MM.1S (cell line): Measurements from ENCODE around the gene POFUT1.

ENCODE experiments used
- DNase-seq: peaks from one replicate; pipeline ENCODE4 v3.0.0-alpha.2; 2015
- H2AFZ ChIP-seq: fragments of 300-600 bp; sonication (generic); 2 replicates; pipeline ENCODE4 v1.6.0; 2016; ENCODE audit warnings: antibody characterized with exemption, low read length
- H3F3A ChIP-seq: fragments of 300-600 bp; sonication (generic); 2 replicates; pipeline ENCODE4 v1.6.1; 2016; ENCODE audit warnings: mild to moderate bottlenecking, antibody characterized with exemption, low read length, moderate library complexity, mixed read lengths; ENCODE audit not compliant: insufficient read depth
- H3K27ac ChIP-seq: fragments of 300-600 bp; sonication (generic); 2 replicates; pipeline ENCODE4 v1.5.1; 2016; ENCODE audit warnings: mild to moderate bottlenecking, low read length
- H3K27me3 ChIP-seq: fragments of 300-600 bp; sonication (generic); replicated peaks from 2 replicates; pipeline ENCODE4 v1.6.0; 2016; ENCODE audit warnings: low read length; ENCODE audit not compliant: insufficient read depth
- H3K36me3 ChIP-seq: fragments of 300-600 bp; sonication (generic); replicated peaks from 2 replicates; pipeline ENCODE4 v1.6.1; 2016; ENCODE audit warnings: mild to moderate bottlenecking, low read length, mixed read lengths; ENCODE audit not compliant: insufficient read depth
- H3K4me1 ChIP-seq: fragments of 300-600 bp; sonication (generic); 2 replicates; pipeline ENCODE4 v1.6.1; 2016; ENCODE audit warnings: low read length, mixed read lengths
- H3K4me2 ChIP-seq: fragments of 300-600 bp; sonication (generic); 2 replicates; pipeline ENCODE4 v1.6.0; 2016; ENCODE audit warnings: low read depth, low read length
- H3K4me3 ChIP-seq: fragments of 300-600 bp; sonication (generic); 2 replicates; pipeline ENCODE4 v1.5.1; 2016; ENCODE audit warnings: low read length, mixed read lengths
- H3K79me2 ChIP-seq: fragments of 300-600 bp; sonication (generic); 2 replicates; pipeline ENCODE4 v1.6.1; 2016; ENCODE audit warnings: mixed run types, low read length, mixed read lengths
- H3K9ac ChIP-seq: fragments of 300-600 bp; sonication (generic); 2 replicates; pipeline ENCODE4 v1.6.1; 2016; ENCODE audit warnings: low read length, mixed read lengths
- H3K9me2 ChIP-seq: fragments of 300-600 bp; sonication (generic); replicated peaks from 2 replicates; pipeline ENCODE4 v1.6.1; 2016; ENCODE audit warnings: mild to moderate bottlenecking, low read length, mixed read lengths; ENCODE audit not compliant: insufficient read depth
- H3K9me3 ChIP-seq: fragments of 300-600 bp; sonication (generic); replicated peaks from 2 replicates; pipeline ENCODE4 v1.6.1; 2016; ENCODE audit warnings: mild to moderate bottlenecking, low read length, mixed read lengths; ENCODE audit not compliant: insufficient read depth
- H4K20me1 ChIP-seq: fragments of 300-600 bp; sonication (generic); 2 replicates; pipeline ENCODE4 v1.6.1; 2016; ENCODE audit warnings: mild to moderate bottlenecking, low read length, moderate library complexity, mixed read lengths; ENCODE audit not compliant: insufficient read depth
- EZH2 ChIP-seq: fragments of 300-600 bp; sonication (generic); optimal IDR thresholded peaks from 2 replicates; pipeline ENCODE3; 2017; ENCODE audit warnings: low read depth, mild to moderate bottlenecking, antibody characterized with exemption, low read length, mixed read lengths
- EZH2phosphoT487 ChIP-seq: fragments of 300-600 bp; sonication (generic); IDR thresholded peaks from 2 replicates; pipeline ENCODE4 v1.6.1; 2018; ENCODE audit warnings: antibody characterized with exemption, low read length
- TF ChIP-seq, protein P1 (sequence below): fragments of 300-600 bp; sonication (generic); IDR thresholded peaks from 2 replicates; pipeline ENCODE4 v1.5.1; 2016; ENCODE audit warnings: antibody characterized with exemption, low read length, mixed read lengths

The POFUT1 gene

DNA sequence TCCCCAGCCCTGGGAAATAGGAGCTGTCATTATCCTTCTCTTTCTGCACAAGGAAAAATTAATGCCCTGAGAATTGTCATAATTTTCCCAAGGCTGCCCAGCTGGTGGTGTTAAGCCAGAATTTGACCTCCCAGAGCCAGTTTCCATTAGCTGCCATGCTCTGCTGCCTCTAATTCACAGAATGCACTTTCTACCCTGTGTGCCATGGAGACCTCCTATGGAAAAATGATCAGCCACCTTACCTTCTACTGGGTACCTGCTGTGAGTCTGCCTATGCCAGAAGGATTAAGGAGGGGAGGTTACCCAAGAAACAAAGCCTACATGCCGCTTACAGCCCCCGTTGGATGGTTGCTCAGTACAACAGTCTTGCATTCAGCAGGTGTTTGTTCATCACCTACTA is 29.1 kb downstream of the POFUT1 start:
- Histone ChIP-seq H3K4me3 (no peak overlapping the region), H3F3A (peaks cover 8% of the 10 kb centered on the region; the same call in 1 of the 2 replicates), H2AFZ (no peak overlapping the region), H3K27me3 (no peaks in the 10 kb centered on the region), H3K9me3 (no peaks in the 10 kb centered on the region), H3K9ac (no peak overlapping the region), H4K20me1 (no peaks in the 10 kb centered on the region), H3K27ac (no peak overlapping the region), H3K4me2 (no peak overlapping the region), H3K4me1 (peaks cover 9% of the 10 kb centered on the region), H3K36me3 (no peaks in the 10 kb centered on the region), H3K9me2 (no peaks in the 10 kb centered on the region), H3K79me2 (no peaks in the 10 kb centered on the region)
- no peak for TF ChIP-seq EZH2
- no peak for TF ChIP-seq EZH2phosphoT487
- TF ChIP-seq, protein P1, sequence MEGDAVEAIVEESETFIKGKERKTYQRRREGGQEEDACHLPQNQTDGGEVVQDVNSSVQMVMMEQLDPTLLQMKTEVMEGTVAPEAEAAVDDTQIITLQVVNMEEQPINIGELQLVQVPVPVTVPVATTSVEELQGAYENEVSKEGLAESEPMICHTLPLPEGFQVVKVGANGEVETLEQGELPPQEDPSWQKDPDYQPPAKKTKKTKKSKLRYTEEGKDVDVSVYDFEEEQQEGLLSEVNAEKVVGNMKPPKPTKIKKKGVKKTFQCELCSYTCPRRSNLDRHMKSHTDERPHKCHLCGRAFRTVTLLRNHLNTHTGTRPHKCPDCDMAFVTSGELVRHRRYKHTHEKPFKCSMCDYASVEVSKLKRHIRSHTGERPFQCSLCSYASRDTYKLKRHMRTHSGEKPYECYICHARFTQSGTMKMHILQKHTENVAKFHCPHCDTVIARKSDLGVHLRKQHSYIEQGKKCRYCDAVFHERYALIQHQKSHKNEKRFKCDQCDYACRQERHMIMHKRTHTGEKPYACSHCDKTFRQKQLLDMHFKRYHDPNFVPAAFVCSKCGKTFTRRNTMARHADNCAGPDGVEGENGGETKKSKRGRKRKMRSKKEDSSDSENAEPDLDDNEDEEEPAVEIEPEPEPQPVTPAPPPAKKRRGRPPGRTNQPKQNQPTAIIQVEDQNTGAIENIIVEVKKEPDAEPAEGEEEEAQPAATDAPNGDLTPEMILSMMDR, result no peak
- DNase-seq, result no peak

DNA sequence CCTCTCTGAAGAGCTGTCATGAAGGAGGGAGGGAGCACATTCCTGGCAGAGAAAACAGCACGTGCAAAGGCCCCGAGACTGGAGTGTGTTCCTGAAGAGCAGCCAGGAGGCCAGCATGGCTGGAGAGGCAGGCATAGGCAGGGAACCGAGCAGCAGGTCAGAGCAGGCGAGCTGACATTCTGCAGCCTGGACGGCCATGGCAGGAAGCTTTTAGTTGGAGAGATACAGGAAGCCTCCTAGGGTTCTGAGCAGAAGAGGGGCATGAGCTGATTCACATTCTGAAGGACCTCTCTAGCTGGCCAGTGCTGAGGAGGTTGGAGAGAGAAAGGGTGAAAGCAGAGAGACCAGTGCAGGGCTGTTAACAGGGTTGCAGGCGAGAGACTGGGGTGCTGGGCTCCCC is 29.7 kb downstream of the POFUT1 start:
- TF ChIP-seq, protein P1, result no peak
- Histone ChIP-seq H4K20me1 (no peaks in the 10 kb centered on the region), H3K4me3 (no peak overlapping the region), H3K4me2 (no peak overlapping the region), H3K4me1 (peaks cover 3% of the 10 kb centered on the region), H3F3A (peaks cover 2% of the 10 kb centered on the region; the same call in 1 of the 2 replicates), H3K9ac (no peak overlapping the region), H3K36me3 (no peaks in the 10 kb centered on the region), H3K27me3 (no peaks in the 10 kb centered on the region), H3K9me3 (no peaks in the 10 kb centered on the region), H2AFZ (no peak overlapping the region), H3K9me2 (no peaks in the 10 kb centered on the region), H3K27ac (no peak overlapping the region), H3K79me2 (no peaks in the 10 kb centered on the region)
- no peak for DNase-seq

DNA sequence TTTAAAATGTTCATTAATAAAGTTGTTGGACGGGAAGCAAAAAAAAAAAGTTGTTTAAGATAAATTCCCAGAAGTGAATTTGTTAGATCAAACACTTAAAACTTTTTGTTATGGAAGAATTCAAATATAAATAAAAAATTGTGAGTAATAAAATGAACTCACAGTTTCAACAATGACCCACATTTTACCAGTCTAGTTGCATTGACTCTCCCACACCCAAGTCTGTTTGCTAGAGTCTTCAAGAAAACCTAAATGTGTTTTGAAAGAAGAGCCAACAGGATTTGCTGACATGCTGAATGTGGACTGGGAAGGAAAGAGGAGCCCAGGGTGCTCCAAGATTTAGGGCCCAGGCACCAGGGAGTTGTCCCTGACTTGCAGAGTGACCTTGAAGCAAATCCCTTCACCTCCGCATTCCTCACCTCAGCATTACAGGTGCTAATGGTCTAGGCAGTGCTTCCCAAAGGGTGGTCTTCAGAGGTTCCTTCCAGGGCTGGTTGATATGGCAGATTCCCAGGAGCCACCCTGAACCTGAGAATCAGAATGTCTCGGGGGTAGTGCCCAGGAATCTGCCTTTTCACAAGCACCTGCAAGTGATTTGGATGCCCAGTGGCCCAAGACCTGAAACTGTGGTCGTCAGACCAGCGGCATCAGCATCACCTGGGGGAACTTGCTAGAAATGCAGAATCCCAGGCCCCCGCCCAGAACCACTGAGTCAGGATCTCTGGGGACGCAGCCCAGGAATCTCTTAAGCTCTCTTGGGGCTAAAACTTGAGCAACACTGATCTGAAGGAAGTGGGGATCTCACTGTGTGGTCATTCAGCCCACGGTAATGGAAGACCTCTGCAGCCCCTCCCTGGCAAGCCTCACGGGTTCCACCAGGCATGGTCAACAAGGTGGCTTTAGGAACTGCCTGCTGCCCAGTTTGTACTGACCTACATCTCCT is 31.1 kb downstream of the POFUT1 start:
- TF ChIP-seq EZH2phosphoT487 (no peak), EZH2 (no peak)
- TF ChIP-seq, protein P1, result no peak
- no peak overlapping the region for H3K4me2 ChIP-seq
- no peak for DNase-seq

More for the DNA sequence above, 31.1 kb downstream of the POFUT1 start:
- Histone ChIP-seq H3F3A (no peaks in the 10 kb centered on the region), H2AFZ (no peak overlapping the region), H3K4me1 (no peaks in the 10 kb centered on the region), H3K9ac (no peak overlapping the region), H3K36me3 (no peaks in the 10 kb centered on the region), H3K9me2 (no peaks in the 10 kb centered on the region), H3K4me3 (no peak overlapping the region), H3K79me2 (no peaks in the 10 kb centered on the region), H3K27me3 (no peaks in the 10 kb centered on the region), H3K9me3 (no peaks in the 10 kb centered on the region), H3K27ac (no peak overlapping the region), H4K20me1 (no peaks in the 10 kb centered on the region)
